Stomach (tissue), 9 donors: ENCODE data around the gene COX17. TPM values are rescaled to one million over a fixed set of nuclear protein-coding genes. Genes with fewer than 3 reads are reported as not detected.

Experiments used
- DNase-seq, 2 donors: peaks; one replicate each; pipeline versions ENCODE4 v3.0.0 to v3.0.0-alpha.2; 2013 to 2019
- H3K27ac ChIP-seq, 5 donors: fragments of 200-600 bp in 4 of 5; sonication (generic) in 4 of 5; one replicate each; pipeline ENCODE4 v1.5.1; 2013 to 2019; ENCODE audit warnings: mild to moderate bottlenecking in 1 of 5, moderate library complexity in 1 of 5
- H3K27me3 ChIP-seq, 3 donors: fragments of 200-600 bp; sonication (generic); one replicate each; pipeline ENCODE4 v1.5.1; 2017 to 2019; ENCODE audit warnings: mixed run types in 1 of 3
- H3K36me3 ChIP-seq, 4 donors: fragments of 200-600 bp; sonication (generic); 1 replicate in 3 of 4; 2 replicates in 1 of 4; pipeline ENCODE4 v1.5.1; 2016 to 2019
- H3K4me1 ChIP-seq, 4 donors: fragments of 200-600 bp; sonication (generic); one replicate each; pipeline ENCODE4 v1.5.1; 2016 to 2019
- H3K4me3 ChIP-seq, 4 donors: fragments of 200-600 bp; sonication (generic) in 3 of 4; one replicate each; pipeline ENCODE4 v1.5.1; 2016 to 2019; ENCODE audit warnings: mild to moderate bottlenecking in 1 of 4
- H3K9me3 ChIP-seq, 4 donors: fragments of 200-600 bp; sonication (generic); one replicate each; pipeline ENCODE4 v1.5.1; 2016 to 2019
- EP300 ChIP-seq: sonication (generic); formaldehyde crosslinking; IDR thresholded peaks from one replicate; pipeline ENCODE4 v1.6.1; 2017; ENCODE audit warnings: antibody characterized with exemption
- POLR2A ChIP-seq, 4 donors: fragments of 450-650 bp; IDR thresholded peaks; one replicate each; pipeline ENCODE4 v1.6.1; 2016; ENCODE audit warnings: antibody characterized with exemption in 4 of 4, control low read depth in 2 of 4, mild to moderate bottlenecking in 1 of 4, moderate library complexity in 1 of 4
- POLR2AphosphoS5 ChIP-seq, 3 donors: sonication (generic); formaldehyde crosslinking; IDR thresholded peaks; one replicate each; pipeline ENCODE4 v1.6.1; 2016; ENCODE audit warnings: antibody characterized with exemption in 3 of 3
- WGBS, 5 donors: extraction: QIAGEN DNeasy Blood & Tissue Kit in 3 of 5; methylation state at CpG; one replicate each; pipeline versions ENCODE4 v1.1.5 to v1.1.7; 2013 to 2018; 5-methylcytosine and 5-hydroxymethylcytosine counted together
- intact Hi-C: fragments of 100-400 bp; cut with DNase I; formaldehyde crosslinking; loops from one replicate; pipeline ENCODE4 v1.15.1; 2023; ENCODE audit warnings: low total_unique reads
- polyA plus RNA-seq, 3 donors: library from polyadenylated mRNA; stranded (reverse); fragments of 200-250 nt; gene quantifications; one replicate each; pipeline ENCODE4 v1.2.3, GENCODE V29; 2013
- total RNA-seq, 5 donors: library from RNA; depleted of rRNA; stranded (reverse); fragments of >200 nt; gene quantifications; one replicate each; pipeline versions ENCODE4 v1.1.0 to v1.2.3, GENCODE V29; 2014 to 2016
- TF ChIP-seq, protein P1 (sequence below), 7 experiments: fragments of 450-650 bp in 4 of 7; fragments of 200-600 bp in 3 of 7; sonication (generic) in 3 of 7; IDR thresholded peaks; one replicate each; pipeline ENCODE4 v1.5.1; 2016 to 2019; ENCODE audit warnings: antibody characterized with exemption in 7 of 7, control low read depth in 2 of 7, mild to moderate bottlenecking in 1 of 7
- donor health status: healthy with polysubstance abuse.
- donor health status: Bipolar disorder and iron deficiency.
- donor health status: healthy.

The COX17 gene
- total and polyA plus RNA-seq, 8 donors, result 28.6 to 184 (median 57.5) TPM

DNA sequence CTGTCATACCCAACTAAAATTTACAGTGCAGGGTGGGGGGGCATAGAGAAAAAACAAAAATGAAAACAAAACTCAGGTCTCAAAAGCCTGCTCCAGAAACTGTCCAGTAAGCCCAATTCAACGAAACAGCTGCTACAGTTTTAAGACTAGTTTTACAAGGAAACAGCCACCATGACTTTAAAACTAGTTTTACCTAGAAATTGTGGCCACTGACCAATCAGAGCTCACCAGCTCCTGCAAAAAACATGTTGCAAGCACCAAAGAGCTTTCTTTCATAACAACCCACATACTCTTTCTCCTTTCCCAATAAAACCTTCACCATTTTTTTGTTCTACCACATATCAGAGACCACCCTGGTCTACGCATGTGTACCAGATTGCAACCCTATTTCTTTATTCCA lies 18.3 kb upstream of the COX17 start:
- H3K36me3 ChIP-seq, result no peaks in the 10 kb centered on the region
- H3K4me1 ChIP-seq, result peaks cover 0 to 1% (median 0%) of the 10 kb centered on the region in 4 donors
- no peak for DNase-seq
- no peak overlapping the region for H3K4me3 ChIP-seq
- no peaks in the 10 kb centered on the region for H3K27me3 ChIP-seq
- no peaks in the 10 kb centered on the region for H3K9me3 ChIP-seq
- TF ChIP-seq, protein P1, sequence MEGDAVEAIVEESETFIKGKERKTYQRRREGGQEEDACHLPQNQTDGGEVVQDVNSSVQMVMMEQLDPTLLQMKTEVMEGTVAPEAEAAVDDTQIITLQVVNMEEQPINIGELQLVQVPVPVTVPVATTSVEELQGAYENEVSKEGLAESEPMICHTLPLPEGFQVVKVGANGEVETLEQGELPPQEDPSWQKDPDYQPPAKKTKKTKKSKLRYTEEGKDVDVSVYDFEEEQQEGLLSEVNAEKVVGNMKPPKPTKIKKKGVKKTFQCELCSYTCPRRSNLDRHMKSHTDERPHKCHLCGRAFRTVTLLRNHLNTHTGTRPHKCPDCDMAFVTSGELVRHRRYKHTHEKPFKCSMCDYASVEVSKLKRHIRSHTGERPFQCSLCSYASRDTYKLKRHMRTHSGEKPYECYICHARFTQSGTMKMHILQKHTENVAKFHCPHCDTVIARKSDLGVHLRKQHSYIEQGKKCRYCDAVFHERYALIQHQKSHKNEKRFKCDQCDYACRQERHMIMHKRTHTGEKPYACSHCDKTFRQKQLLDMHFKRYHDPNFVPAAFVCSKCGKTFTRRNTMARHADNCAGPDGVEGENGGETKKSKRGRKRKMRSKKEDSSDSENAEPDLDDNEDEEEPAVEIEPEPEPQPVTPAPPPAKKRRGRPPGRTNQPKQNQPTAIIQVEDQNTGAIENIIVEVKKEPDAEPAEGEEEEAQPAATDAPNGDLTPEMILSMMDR (IDR thresholded peaks at IDR 0.05), result no peak
- TF ChIP-seq POLR2A (IDR thresholded peaks at IDR 0.05) (no peak), EP300 (no peak), POLR2AphosphoS5 (IDR thresholded peaks at IDR 0.05) (no peak)
- H3K27ac ChIP-seq, result no peak overlapping the region
- 89 to 96% (median 94%) methylated on average over 2 of the region's 2 CpGs for WGBS, 5 donors
- intact Hi-C loops, result no loop called here

DNA sequence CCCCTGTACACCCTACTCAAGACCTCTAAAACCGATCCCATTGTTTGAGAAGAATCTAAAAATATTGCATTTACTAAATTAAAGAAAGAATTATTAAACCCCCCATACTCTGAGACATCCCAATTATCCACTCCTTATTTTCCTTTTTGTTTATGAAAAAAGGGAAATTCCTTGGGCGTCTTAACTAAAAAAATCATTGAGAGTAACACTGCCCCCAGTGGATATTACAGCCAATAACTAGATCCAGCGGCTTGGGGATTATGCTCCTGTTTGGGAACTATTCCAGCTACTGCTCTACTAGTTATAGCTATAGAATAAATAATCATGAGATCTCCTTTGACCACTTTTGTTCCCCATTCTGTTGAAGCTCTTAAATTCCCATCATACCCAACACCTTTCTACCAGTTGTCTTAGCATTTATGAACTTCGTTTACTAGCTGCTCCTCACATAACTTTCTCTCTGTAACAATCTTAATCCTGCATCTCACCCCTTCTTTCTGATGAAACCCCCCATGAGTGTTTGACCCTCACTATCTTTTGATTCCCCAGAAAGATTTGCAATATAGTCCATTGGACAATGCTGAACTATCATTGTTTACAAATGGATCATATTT lies 12.9 kb upstream of the COX17 start:
- TF ChIP-seq, protein P1 (IDR thresholded peaks at IDR 0.05), result peak in 4 of 7 experiments; percentile 11 to 36 (median 22)
- TF ChIP-seq POLR2AphosphoS5 (IDR thresholded peaks at IDR 0.05) (no peak), EP300 (no peak)
- Histone ChIP-seq H3K27me3 (no peaks in the 10 kb centered on the region), H3K36me3 (no peaks in the 10 kb centered on the region), H3K27ac (no peak overlapping the region), H3K4me3 (no peak overlapping the region), H3K4me1 (peaks cover 0 to 3% (median 0%) of the 10 kb centered on the region in 4 donors), H3K9me3 (no peaks in the 10 kb centered on the region)
- WGBS, 5 donors, result 45 to 51% (median 50%) methylated on average over 4 of the region's 4 CpGs
- intact Hi-C loops, result no loop called here
- DNase-seq, result peak in 1 of 2 donors; percentile 36

DNA sequence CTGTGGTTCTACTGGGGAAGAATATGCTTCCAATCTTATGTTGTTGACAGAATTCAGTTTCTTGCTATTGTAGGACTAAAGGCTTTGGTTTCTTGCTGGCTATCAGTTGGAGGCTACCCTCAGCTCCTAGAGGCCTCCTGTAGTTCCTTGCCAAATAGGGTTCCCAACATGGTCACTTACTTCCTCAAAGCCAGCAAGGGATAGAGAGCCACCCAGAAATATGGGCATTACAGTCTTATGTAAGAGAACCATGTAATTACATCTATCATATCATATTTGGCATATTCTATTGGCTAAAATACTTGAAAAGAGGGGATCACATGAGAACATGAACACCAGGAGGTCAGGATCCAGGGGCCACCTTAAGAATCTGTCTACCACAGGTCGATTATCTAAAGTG lies 6.2 kb upstream of the COX17 start:
- no peaks in the 10 kb centered on the region for H3K27me3 ChIP-seq
- intact Hi-C loops, result no loop called here

DNA sequence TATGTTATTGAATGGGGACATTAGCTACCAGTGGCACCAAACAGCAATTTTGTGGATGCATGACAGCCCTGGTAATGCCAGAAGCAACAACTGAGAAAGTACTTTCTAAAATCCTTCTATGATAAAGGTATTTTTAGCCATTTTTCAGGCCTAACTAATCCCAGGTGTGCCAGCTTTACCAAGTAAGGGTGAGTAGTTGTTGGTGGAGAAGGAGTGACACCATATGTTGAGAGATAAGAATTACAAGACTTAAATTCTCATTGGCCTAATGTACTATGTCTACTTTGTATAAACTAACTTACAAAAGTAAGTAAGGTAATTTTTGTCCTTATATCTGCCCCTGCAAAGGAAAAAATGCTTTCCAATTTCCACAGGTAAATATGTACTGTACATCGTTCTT lies 4.1 kb upstream of the COX17 start:
- no peaks in the 10 kb centered on the region for H3K9me3 ChIP-seq
- intact Hi-C loops, result no loop called here
- WGBS, 5 donors, result 34 to 65% (median 38%) methylated on average over 1 of the region's 1 CpG
- DNase-seq, result peak in 1 of 2 donors; percentile 50
- H3K4me1 ChIP-seq, result peaks cover 8 to 10% (median 9%) of the 10 kb centered on the region in 4 donors
- no peak overlapping the region for H3K27ac ChIP-seq
- H3K36me3 ChIP-seq, result no peaks in the 10 kb centered on the region
- H3K27me3 ChIP-seq, result no peaks in the 10 kb centered on the region
- TF ChIP-seq, protein P1 (IDR thresholded peaks at IDR 0.05), result peak in 3 of 7 experiments; percentile 8 to 32 (median 24)
- no peak for TF ChIP-seq POLR2AphosphoS5 (IDR thresholded peaks at IDR 0.05)
- no peak overlapping the region for H3K4me3 ChIP-seq

More for the DNA sequence above, 6.2 kb upstream of the COX17 start:
- WGBS, 5 donors, result 20 to 30% (median 27%) methylated on average over 1 of the region's 1 CpG
- TF ChIP-seq, protein P1 (IDR thresholded peaks at IDR 0.05), result no peak
- H3K9me3 ChIP-seq, result no peaks in the 10 kb centered on the region
- DNase-seq, result no peak
- H3K36me3 ChIP-seq, result no peaks in the 10 kb centered on the region
- no peak overlapping the region for H3K4me3 ChIP-seq
- H3K27ac ChIP-seq, result no peak overlapping the region
- H3K4me1 ChIP-seq, result no peaks in the 10 kb centered on the region
